Embryonic facial prominence (tissue), 1 donor: ENCODE data around the gene NUDCD2.
"Not testable (repeated sequence)": the region's sequence is repeated elsewhere in the genome, so short reads cannot be mapped to it uniquely, and the experiment has no call there.

Experiments used
- DNase-seq: peaks from one replicate; pipeline ENCODE4 v3.0.0-alpha.2; 2016; ENCODE audit errors: extremely low spot score

NUDCD2 gene

DNA sequence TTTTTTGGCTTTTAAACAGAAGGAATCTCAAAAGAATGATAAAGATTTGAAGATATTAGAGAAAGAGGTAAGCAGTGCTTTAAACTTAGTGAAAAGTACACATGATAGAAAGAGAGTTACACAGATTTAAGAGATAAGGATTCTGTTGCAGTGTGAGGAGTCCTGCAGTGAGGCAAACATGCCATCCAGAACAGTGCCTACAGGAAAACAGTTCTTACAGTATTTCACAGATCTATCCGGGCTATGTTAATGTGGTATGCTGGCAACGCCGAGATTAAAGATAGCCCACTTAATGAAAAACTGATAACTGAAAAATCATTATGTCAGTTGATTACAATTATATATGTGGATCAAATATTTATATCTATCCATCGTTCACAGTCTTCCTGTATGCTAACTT lies 7.8 kb upstream of the NUDCD2 start:
- DNase-seq, result no peak

DNA sequence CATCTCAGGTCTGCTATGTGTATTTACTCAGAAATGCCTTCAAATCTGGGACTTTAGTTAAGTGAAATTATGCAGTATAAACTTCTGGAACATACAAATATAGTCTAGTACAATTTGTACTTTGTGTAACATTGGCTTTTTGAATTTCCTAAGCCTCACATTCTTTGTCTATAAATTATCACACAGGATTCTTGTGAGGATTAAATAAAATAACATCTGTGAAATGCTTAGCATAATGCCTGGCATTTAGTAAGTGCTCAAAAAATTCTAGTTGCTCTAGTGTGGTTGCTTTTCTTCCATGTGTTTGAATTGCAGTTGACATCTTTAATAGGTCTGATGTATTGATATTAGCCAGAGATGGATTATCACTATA lies 3.1 kb upstream of the NUDCD2 start:
- DNase-seq, result no peak

DNA sequence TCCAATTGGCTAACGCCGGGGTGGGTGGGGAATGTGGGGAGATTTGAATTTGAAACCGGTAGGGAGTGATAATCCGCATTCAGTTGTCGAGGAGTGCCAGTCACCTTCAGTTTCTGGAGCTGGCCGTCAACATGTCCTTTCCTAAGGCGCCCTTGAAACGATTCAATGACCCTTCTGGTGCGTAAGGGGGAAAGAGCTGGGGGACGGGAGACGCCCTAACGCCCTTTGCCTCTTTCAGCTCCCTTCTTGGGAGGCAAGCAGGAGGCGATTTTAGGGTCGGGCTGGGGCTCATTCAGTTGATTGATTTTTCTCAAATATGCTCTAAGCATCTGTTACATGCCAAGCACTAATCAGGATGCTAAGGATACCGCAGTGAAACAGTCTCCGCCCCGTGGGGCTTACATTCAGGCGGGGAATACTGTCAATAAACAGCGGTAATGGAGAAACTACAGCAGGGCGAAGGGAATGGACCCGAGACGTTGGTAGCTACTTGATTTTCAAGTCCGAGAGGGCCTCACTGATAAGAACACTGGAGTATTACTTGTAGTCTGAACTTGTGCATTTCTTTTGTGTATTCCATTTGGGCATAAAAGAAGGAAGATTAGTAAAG lies 765 bp upstream of the NUDCD2 start, which contains the start of gene HMMR:
Gene HMMR, plus strand, starts transcription at position 71 of the 610 bp plus-strand sequence. Its CDS starts 61 bp downstream, at position 132.
- DNase-seq, result no peak

DNA sequence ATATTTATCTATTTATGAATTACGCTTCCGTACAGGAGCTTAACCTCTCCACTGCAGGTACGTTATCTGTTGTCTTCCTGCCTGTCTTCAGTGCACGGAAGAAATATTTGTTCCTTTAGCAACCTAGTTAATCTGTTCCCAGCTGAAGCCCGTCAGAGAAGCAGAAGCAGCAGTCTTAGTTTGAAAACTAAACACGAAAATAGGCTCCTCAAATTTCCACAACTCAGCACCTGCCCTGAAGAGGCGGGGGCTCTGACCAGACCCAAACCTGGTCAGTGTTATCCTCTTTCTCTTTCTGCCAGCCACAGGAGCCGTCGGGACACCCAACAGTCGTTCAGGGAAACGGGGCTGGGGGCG lies 462 bp downstream of the NUDCD2 start:
- no peak for DNase-seq

DNA sequence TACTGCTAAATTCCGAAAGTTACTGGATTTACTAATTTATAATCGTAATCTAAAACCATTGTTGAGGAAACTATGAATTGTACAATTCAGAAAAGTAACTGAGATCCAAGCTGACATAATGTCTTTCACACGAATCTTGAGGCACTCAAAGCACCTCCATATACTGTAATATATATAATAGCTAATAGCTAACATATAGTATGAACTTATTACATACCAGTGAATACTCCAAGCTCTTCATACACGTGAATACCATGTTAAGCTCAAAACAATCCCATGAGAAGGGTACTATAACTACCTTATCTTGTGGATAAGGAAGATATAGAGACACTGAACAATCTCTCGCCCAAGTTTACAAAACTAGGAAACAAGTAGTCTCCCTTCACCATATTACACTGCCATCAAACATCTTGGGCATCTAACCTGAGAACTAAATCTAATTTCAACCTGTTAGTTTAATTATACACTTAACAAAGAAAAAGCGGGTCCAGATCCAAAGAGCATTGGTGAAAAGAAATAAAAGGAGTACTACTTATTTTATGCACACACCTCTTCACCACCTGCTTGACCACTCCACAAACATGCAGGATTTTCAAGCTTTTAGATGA lies 1.0 kb downstream of the NUDCD2 start:
- DNase-seq, result no peak

DNA sequence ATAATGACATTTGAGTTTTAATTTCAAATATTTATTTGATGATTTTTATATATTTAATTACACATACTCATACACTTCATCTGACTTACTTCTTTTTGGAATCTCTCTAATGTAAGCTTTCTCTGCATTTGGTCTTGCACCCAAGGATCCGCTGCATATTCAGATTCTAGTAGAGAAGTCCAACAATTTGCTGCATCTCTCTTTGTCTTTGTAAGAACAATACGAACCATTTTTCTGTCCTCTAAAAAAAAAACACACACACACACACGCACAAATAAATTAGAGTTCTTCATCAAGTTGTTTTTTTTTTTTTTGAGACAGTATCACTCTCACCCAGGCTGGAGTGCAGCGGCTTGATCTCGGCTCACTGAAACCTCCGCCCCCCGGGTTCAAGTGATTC lies 3.1 kb downstream of the NUDCD2 start:
- DNase-seq, result no peak

DNA sequence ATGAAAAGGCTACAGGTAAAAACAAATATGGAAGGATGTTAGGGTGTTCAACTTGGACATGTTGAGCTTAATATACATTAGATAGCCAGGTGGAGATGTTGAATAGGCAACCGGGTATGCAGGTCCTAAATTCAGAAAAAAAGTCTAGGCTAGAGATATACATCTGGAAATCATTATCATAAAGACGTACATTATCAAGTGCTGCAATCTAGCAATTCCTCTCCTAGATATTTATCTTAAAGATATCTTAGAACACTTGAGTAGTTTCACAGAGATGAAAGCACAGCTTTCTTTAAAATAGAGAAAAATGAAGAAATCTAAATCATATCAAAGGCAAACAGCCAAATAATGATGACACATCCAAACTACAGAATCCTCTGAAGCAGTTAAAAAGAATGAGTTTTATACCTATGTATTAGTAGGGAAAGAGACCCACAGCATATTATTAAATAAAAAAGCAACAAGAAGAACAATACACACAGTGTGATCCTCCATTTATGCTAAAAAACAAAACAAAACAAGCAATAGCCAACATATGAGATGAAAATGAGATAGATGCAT lies 3.8 kb downstream of the NUDCD2 start:
- no peak for DNase-seq

DNA sequence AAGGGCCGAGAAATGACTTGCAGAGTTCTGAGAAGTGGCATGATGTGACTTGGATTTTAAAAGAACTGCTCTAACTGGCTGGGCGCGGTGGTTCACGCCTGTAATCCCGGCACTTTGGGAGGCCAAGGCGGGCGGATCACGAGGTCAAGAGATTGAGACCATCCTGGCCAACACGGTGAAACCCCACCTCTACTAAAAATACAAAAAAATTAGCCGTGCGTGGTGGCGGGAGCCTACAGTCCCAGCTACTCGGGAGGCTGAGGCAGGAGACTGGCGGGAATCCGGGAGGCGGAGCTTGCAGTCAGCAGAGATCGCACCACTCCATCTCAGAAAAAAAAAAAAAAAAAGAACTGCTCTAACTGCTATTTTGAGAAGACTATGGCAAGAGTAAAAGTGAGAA lies 4.5 kb downstream of the NUDCD2 start:
- DNase-seq, result not testable (repeated sequence)

DNA sequence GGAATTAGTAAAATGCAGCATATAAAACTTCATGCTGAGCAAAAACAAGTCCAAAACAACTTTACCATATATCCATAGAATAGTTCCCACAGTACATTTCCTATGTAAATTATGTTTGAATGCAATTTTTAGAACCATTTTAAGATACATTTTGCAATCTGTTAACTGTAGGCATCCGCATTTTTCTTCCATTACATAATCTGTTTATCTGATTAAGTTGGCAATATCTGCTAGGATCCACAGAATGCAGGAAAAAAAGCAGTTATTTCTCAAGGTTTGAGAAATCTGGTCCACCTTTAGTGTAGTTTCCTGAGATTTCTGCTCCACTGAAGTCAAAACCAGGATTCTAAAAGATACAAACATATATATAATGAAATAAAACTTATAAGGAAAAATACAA lies 6.2 kb downstream of the NUDCD2 start:
- no peak for DNase-seq

DNA sequence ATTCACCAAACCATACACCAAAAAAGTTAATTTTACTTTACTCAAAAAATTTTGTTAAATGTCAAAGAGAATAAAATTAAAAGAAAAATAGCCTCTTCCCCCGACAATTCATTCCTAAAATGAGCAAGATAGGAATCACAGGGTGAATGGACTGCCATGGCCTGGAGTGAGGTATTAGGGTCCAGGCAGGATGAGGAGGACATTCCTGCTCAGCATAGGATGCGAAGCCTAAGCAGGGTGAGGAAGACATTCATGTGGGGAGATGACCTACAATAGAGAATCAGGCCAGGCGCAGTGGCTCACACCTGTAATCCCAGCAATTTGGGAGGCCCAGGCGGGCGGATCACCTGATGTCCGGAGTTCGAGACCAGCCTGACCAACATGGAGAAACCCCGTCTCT lies 8.4 kb downstream of the NUDCD2 start:
- DNase-seq, result no peak

DNA sequence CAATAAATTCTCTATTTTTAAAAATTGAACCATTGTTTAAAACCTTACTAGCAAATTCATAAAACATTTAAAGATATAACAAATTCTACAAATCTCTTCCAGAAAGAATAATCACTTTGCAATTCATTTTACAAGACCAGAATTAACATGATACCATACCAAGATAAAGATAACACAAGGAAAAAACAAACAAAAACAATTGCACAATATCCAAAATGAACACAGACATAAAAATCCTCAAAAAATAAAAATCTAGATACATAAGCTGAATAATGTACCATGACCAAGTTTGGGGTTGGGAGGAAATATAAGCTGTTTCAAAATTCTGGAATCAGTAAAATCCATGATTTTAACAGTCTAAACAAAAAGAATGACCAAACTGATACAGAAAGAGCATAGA lies 11.4 kb downstream of the NUDCD2 start:
- no peak for DNase-seq

DNA sequence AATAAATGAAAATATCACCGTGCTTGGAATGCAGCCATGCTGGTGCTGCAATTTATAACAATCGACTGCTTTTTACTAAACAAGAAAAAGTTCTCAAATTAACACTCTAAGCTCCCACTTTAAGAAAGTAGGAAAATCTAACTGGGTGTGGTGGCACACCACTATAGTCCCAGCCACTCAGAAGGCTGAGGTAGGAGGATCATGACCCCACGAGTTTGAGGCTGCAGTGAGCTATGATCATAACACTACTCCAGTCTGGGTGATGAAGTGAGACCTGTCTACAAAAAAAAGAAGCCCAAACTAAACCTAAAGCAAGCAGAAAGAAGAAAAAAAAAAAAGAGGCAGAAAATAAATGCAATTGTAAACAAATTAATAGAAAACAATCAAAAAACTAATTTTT lies 12.0 kb downstream of the NUDCD2 start:
- DNase-seq, result no peak

DNA sequence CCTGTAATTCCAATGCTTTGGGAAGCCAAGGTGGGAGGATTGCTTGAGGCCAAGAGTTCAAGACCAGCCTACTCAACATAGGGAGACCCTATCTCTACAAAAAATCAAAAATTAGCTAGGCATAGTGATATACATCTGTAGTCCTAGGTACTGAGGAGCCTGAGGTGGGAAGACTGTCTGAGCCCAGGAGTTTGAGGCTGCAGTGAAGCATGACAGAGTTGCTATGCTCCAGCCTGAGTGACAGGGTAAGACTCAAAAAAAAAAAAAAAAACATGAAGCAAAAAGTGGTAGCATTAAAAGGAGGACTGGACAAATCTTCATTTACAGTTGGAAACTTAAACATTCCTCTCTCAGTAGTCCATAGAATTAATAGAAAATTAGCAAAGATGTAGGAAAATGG lies 12.7 kb downstream of the NUDCD2 start:
- DNase-seq, result no peak

DNA sequence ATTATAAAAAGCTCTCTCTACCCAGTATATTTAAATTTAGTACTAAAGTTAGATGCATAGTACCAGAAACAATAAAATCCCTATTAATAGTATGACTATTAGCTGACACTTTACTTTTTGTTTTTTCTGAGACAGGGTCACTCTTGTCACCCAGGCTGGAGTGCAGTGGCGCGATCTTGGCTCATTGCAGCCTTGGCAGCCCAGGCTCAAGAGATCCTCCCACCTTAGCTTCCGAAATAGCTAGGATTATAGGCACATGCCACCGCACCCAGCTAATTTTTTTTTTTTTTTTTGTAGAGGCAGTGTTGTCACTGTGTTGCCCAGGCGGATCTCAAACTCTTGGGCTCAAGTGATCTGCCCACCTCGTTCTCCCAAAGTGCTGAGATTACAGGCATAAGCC lies 14.6 kb downstream of the NUDCD2 start:
- DNase-seq, result no peak

DNA sequence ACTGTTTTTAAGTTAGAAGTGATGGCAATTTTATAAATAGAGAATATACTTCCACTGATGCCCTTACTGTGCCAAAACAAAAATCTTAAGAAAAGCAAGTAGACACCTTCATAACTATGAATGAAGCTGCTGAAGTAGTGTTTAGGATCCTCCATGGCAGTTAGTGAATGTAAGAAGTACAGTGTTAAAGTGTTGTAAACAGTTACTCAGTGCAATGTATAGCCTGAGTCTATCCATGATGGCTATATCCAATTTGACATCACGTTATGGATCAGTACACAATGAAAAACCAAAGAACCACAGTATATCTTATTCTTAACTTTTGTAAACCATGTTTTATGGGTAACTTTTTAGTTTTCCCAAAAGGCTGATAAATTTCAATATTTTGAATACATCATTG lies 15.4 kb downstream of the NUDCD2 start:
- DNase-seq, result no peak

DNA sequence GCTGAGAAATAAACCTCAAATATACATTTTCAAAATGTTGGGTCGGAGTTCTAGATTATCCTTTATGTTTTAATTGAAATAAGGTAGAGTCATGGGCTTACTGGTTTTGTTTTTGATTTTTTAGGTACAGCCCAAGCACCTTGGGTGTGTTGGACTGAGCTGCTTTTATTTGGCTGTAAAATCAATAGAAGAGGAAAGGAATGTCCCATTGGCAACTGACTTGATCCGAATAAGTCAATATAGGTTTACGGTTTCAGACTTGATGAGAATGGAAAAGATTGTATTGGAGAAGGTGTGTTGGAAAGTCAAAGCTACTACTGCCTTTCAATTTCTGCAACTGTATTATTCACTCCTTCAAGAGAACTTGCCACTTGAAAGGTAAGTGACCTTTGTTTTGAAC lies 18.9 kb downstream of the NUDCD2 start:
- DNase-seq, result no peak

DNA sequence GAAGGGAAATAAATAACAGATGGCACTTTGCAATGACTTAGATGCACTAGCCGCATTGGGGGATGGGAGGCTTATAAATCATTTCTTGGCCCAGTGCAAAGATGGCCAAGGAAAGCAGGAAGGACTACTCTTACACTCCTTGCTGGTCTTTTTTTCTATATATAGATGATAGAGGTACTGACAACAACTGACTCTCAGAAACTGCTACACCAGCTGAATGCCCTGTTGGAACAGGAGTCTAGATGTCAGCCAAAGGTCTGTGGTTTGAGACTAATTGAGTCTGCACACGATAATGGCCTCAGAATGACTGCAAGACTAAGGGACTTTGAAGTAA lies 20.8 kb downstream of the NUDCD2 start:
- DNase-seq, result no peak

DNA sequence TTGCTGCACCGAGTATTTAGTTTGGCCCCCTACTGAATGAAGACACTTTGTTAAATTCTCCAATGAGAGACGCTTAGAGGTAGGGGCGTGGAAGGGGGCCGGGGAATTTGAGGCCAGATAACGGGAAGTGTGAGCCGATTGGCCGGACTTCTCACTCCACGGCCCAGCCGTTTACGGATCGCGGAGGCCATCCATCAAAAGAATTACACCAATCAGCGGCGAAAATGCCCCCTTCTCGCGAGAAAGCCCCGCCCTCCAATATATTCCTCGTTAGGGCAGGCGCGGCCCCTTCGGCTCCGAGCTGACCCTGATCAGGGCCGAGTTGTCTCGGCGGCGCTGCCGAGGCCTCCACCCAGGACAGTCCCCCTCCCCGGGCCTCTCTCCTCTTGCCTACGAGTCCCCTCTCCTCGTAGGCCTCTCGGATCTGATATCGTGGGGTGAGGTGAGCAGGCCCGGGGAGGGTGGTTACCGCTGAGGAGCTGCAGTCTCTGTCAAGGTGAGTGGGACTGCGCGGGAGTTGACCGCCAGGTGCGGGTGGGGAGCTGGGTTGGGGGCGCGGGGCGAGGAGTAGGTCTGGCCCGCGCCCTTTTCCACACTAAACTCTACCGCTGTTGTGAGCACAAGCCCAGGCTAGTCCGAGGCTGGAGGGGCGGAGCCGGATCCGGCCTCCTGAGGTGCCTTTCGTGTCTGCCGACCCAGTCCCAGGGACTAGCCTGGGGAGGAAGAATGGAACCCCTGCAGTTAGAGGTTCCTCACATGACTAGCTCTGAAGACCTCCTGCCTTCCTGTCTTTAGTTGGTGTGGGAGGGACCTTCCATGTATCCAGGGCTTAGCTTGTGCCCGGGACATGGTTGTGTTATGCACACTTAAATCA lies 22.4 kb downstream of the NUDCD2 start, which contains the start of gene CCNG1:
Gene CCNG1, plus strand, starts transcription at position 287 of the 874 bp plus-strand sequence. CDS start 1,662 bp downstream, outside the sequence.
- peak; percentile 90 for DNase-seq

DNA sequence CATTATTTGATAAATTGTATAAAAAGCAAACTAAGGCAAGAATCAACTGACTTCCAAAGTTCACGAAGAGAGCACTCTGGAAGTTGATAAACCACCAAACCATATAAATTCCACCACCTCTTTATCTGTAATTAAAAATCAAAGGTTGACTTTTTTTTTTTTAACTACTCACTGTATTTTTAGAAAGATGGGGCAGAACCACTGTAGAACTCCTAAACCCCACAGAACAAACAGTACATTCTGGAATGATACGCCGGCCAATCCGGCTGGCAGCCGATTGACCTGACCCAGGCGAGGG lies 22.9 kb downstream of the NUDCD2 start:
- DNase-seq, result no peak

DNA sequence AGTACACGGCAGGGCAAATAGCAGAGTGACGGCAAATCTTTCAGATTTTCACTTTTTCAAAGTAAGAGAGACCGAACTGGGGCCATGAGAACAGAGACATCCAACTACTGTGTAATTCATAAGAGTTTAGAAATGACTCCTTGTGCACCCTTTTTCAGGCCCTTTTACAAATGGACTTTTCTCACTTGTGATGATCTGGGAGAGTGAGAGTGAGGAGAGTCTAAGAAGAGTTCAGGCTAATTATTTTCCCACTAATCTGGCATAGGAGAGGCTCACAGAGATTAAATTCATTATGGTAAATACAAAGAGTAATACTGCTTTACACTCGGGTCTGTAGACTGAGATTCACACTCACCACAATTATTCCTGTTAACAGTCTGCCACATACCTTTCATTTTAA lies 23.4 kb downstream of the NUDCD2 start:
- no peak for DNase-seq

DNA sequence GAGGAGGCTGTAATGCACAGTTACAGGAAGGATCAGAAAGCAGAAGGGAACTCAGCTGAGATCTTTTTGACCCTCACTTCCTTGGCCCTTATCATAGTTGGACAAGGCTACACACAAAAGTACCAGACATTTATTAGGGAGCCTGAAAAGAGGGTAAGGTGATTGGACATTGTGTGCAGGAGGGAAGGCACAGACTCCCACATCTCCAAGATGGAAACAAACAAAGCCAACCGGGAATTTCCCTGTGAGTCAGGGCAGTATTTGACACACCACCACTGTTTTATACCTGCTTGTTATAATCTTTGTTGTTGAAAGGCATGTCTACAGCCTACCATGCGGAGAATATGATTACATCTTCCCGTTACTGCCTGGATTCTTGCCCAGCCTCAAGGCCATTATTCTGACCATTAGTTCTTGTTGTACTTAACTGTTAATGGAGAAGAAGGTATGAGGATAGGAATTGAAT lies 25.5 kb downstream of the NUDCD2 start:
- DNase-seq, result no peak

DNA sequence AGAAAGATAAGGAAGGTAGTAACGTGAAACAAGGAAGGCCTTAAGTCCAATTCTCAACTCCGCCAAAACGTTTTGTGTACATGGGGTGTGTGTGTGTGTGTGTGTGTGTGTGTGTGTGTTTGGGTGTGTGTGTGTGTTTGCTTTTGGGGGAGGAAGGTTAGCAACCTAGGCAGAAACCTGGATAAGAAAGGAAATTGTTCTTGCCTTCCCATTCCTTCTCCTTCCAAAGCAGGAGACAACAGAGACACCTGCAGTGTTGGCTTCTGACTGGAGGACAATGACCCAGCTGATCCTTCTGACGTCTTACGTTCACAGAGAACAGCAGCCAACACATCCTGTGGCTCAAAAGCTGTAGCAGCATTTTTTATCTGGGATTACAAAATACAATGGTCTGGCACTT lies 26.6 kb downstream of the NUDCD2 start:
- no peak for DNase-seq

DNA sequence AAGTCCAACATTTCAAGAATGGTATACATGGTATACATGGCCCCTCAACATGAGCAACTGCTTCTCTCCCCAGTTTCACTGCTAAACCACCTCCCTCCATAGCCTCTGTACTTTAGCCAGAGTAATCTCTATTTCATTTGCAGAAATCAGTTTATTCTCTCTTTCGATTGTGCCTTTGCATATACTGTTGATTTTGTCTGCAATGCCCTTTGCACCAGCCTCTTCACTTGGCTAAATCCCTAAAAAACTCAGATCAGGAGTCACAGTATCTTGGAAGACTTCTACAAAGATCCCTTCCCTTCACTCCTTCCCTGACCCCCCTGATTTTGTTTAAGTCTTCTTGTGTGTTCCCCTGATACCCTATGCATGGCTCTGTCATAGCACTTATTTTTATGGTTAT lies 27.4 kb downstream of the NUDCD2 start:
- DNase-seq, result no peak
